ENCODE data around the gene C4orf50.
A peak's percentile ranks its signal among the peaks of the same experiment; 100 is the strongest.

The C4orf50 gene

GRCh38 chr4:5894266-5894665 lies 124.0 kb downstream of the C4orf50 start:
- DNase-seq, result no peak

DNA sequence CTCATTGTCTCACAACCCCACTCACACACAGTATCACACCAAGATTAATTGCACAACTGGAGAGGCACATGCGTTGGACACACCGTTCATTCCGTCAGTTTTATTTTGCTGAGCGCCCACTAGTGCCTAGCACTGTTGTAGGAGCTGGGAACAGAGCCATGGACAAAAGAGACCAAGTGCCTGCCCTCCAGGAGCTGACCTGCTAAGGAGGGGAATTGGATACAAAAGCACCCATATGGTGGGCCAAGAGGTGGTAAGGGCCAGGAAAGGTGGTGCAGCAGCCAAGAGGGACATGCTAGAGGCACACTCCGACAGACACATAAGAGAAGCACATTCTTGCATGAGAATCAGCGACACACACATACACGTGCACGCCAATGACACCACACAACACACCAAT lies 124.6 kb downstream of the C4orf50 start:
- peak in 1 of 58 donors; percentile 5 for DNase-seq

GRCh38 chr4:5893004-5893580 lies 125.1 kb downstream of the C4orf50 start, which contains the start of gene CRMP1:
Gene CRMP1 (minus strand): TSS chr4:5893086. CDS start chr4:5892969, 117 bp downstream.
- DNase-seq, result peak in 27 of 58 donors; percentile 14 to 80 (median 41)

DNA sequence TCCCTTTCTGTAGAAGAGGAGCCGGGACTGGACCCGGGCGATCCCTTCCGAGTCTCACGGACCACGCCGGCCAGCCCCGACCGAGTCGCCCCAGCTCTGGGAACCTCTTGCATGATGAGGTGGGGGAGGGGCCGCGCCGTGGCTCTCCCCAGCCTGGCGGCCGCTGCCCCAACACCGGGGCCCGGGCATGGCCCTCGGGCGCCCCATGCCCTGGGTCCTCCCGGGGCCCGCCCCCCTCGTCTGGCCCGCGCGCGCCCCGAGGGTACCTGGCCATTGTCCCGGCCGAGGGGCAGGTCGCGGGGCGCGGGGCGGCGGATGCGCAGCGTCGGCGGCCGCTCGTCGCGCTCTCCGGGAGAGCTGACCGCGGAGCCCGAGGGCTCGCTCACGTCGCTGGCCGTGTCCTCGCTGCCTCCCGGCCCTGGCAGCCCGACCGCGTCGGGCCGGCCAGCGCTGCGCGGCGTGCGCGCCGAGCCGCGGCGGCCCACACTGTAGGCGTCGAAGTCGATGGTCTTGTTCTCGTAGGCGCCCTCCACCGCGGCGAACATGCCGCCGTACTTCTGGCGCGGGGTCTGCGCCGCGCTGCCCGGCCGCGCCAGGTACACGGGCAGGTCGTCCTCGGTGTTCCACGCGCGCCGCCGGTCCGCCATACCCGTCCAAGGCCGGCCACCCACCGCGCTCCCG lies 125.8 kb downstream of the C4orf50 start:
- DNase-seq, result peak in 1 of 58 donors; percentile 24

- DNase-seq, result no peak
These were observed 126.5 kb downstream of the C4orf50 start for GRCh38 chr4:5891563-5892322.

DNA sequence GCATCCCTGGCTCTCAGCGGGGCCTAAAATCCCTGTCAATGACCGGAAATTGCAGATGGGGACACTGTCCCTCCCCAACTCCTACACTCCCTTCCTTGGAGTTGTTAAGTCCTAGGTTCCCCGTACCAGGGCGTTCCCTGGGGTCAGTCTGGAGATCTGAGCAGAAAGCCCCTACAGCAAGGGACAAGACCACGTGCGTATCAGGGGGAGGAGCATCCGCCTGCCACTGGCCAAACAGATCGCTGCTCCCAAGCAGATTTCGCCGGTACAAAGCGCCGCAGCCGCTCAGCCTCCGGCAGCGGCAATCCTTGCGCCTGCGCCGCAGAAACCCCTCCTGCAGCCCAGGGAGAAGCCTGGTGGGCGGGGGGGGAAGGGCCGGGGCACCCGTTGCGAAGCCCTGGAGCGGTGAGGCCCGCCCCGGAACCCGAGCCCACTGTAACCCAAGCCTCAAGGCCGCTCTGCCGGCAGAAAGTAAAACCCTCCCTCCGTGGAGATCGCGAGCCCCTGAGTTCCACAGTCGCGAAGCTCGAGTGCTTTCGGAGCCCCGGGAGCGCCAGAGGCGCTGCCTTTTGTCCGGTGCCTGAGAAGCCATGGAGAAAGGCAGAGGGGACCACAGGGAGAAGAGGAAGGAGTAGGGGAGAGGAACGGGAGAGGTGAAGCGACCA lies 128.0 kb downstream of the C4orf50 start:
- DNase-seq, result peak in 55 of 58 donors; percentile 28 to 95 (median 71)

DNA sequence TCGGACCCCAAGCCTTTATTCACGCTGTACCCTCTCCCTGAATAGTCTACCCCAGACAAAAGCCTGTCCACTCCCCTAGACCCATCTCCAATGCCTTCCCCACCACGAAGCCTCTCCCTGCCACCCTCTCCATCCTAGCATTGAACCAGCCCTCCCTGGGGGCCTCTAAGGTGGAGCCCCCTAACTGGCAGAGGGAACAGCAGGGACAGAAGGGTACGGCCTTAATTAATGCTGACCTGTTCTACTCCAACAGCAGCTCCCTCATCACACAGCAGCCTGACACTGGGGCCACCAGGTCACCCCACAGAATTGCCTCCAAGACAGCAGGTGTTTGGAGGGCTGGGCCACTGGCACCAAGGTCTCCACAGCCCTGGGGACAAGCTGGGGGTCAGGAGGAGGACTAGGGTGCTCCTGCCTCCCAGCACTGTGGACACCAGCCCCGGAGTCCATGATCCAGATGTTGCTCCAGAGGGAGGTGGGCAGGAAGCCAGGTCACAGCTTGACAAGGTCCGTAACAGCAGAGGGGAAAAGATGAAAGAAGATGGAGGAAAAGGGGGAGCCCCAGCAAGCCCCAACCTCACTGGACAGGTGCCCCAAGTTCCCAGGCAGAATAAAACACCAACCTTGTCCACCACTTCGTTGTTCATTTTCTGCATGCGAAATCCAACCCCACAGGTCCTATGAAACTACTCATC lies 129.1 kb downstream of the C4orf50 start:
- DNase-seq, result no peak

DNA sequence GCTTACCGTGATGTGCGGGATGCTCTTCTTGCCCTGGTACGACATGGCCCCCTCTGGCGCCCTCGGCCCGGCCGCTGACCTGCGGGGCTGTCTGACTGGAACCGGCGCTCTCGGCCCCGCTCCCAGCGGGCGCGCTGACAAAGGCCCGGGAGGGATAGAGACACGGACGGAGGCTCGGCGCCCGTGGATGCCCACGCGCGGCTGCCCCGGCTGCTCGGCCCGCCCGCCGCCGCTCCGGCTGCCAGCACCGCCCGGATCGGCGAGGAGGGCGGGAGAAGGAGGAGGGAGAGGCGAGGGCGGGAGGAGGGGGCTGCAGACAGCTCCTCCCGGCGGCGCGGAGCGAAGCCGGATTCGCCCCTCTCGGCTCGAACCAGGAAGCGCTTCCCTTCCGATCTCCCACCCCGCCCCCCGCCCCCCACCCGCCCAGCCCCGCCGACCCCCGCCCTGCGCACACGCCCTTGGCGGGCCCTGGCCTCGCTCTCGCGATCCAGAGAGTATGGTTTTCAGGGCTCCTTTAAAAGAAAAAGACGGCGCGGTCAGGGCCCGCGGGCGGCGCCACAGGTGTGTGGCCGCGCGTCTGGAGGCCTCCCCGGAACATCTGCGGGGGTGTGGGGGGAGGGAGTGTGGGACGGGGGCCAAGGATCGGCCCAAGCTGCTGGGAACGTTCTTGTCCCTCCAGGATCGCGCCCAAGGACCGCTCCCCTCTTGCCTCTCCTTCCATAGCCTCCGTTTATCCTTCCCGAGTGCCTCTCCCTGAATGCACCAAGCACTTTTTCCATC lies 129.8 kb downstream of the C4orf50 start:
- peak in 27 of 58 donors; percentile 19 to 79 (median 49) for DNase-seq

DNA sequence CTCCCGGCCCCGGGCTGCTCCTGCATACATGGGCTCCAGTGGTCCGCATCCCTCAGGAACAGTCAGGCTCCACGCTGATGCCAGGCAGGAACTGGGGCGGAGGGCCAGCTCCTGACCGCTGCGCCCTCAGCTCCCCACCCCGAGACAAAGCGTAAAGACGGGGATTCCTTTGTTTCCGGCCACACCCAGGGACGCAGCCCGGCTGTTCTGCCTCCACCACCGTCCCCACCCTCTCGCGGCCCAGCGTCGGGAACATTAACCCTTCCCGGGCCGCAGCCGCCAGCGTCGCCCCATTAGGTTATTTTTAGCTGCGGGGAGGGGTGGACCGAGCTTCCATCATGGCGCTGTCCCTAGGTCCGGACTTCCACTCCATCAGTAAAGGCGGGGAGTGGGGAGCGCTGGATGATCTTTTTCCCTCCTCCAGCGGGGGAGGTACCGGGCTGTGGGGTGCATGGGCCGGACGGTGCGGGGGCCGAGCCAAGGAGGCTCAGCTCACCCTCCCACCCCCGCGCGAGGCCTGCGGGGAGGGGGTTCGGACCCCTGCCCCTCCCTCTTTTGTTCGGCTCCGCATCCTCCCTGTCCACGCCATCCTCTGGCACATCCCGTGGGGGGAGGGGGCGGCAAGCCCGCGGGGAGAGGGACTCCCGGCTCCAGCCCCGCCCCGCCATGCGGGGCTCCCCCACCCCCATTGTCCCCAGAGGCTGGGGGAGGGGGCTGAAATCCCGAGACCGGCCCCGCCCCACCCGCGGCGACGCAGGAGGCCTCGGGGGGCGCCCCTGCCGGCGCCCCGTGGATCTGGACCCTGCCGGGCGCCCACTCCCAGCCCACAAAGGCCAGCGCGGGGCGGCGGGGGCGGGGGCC lies 130.6 kb downstream of the C4orf50 start:
- peak in 3 of 58 donors; percentile 26 to 63 (median 58) for DNase-seq

DNA sequence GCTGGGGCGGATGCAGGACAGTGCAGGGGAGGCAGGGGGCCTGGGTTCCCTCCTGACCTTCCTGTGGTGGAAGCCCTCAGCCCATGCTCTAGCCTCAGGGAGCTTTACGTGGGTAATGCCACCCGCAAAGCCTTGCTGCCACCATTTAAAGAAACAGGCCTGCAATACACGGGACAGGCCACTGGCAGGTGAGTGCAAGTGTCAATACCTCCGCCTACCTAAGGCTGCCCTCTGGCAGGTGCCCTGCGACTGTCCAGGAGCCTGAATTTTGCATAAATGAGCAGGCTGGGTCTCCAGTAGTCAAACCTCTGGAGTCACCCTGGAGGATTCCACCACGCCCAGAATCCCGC lies 131.2 kb downstream of the C4orf50 start:
- no peak for DNase-seq

- DNase-seq, result no peak
These were observed 132.5 kb downstream of the C4orf50 start for GRCh38 chr4:5885733-5886132.

DNA sequence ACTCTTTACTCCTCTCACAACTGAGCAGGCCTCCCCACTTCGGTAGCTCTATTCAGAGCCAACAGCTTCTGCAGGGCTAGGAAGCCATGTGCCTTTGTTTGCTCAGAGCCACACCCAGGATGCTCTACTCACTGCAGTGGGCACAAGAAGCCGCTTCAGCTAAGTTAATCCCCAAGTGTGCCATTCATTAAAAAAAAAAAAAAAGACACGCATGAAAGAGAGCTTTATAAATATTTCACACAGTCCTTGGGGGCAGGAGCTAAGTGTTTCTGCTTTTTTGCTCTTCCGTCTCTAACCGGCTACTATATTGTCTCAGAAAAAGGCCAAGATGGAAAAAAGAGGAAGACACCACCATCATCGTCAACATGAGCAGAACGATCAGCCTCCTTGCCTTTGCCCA lies 133.4 kb downstream of the C4orf50 start:
- no peak for DNase-seq

DNA sequence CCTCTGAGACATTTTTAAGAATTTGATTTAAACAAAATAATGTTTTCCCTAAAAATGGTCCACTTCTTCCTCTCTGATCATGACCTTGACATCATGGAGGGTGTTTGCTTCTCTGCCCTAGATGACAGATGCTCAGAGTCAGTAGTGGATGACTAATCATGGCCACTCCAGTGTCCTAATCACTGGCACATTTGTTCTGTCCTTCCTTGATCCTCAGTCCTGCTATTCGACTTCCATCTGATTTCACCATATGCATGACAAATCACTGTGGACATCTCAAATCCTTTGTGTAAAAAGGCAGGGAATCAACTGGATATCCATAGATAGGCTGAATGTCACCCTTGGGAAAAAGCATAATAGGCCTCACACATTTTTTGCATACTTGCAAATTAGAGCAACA lies 134.3 kb downstream of the C4orf50 start:
- DNase-seq, result no peak

DNA sequence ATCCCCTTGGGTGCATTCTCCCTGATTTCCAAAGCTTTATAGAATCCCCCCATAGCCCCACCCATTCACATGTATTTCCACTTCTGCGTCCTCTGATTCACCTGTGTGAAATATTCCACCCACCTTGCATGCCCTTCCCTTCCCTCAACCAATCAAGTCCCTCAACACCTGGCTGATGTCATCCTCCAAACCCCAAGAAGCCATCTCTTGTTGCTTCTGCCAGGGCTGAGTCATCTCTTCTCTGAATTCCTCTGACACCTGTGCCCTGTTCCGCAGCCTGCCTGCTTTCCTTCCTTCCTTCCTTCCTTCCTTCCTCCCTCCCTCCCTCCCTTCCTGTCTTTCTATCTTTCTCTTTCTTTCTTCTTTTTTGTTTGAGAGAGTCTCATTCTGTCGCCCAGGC lies 135.3 kb downstream of the C4orf50 start:
- DNase-seq, result no peak

DNA sequence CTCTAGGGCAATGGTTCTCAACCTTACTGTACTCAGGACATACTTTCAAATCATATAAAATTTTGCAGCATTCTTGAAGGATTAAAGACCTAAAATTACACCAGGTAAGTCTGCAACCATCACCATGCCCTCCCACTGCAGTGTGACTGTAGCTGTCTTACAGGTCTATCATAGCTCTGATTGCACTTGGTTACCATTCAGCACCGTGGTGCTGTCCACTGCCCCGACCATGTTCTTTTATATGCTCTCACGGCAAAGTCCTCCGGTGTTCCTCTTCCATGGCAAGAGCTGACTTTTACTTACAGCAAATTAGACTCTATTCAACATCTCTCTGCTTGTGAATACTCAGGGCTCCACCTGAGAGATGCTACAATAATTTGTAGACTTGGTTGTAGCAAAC lies 136.9 kb downstream of the C4orf50 start:
- DNase-seq, result no peak

- no peak for DNase-seq
These were observed 139.9 kb downstream of the C4orf50 start for GRCh38 chr4:5878359-5878758.

DNA sequence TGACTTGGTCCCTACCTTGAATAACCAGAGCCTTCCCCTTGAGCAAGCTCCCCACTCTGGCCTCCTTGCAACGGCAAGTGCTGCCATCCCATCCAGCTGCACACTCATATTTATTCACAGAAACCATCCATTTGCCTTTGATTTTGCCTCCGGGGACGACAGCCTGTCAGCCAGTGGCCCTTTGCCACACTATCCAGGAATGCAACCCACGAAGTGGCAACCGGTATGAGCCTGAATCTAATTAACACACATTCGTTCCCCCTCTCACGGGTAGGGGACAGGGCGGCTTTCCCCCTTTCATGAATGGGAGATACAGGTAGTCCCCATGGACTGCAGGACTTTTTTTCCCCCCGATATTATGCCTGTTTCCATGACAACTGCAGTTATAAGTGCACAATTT lies 140.8 kb downstream of the C4orf50 start:
- no peak for DNase-seq

DNA sequence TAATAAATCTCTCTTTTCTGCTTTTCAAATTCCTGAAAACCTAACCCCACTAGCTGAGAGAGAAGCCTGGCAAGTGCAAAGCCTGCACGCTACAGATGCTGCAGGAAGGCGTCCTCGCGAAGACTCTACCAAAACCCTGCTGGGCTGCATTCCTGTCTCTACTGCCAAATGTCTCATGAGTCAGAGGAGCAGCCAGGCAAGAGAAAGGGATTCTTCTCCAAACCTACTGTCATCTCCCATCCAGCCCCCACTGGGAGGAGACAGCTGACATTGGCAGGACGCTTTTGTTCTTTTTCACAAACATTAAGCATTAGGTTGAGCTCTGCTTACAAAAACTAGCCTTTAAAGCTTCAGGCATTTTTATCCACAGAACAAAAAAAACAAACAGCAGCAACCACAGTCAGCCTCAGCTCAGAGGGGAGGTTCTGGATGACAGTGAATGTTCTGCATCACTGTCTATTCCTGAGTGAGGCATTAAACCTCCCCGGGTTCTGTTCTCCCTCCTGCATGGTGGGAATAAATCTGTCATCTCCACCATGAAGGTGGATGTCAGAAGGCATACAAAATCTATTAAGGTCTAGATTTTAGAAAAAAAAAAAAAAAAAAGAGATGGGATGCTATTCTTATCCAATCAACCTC lies 143.3 kb downstream of the C4orf50 start:
- DNase-seq, result peak in 36 of 58 donors; percentile 10 to 85 (median 51)

- DNase-seq, result peak in 3 of 58 donors; percentile 26 to 30 (median 28)
These were observed 147.5 kb downstream of the C4orf50 start for GRCh38 chr4:5870701-5871100.
